GM12864 (cell line): ENCODE measurements around the gene SPRED1.

Source experiments
- DNase-seq: peaks from one replicate; pipeline ENCODE4 v3.0.0-alpha.2; 2011; ENCODE audit warnings: low read depth
- H3K4me3 ChIP-seq: 2 replicates; pipeline ENCODE4 v1.5.1; 2011; ENCODE audit warnings: mild to moderate bottlenecking, low read depth, low read length, control low read depth
- TF ChIP-seq, protein P1 (sequence below): IDR thresholded peaks from 2 replicates; pipeline ENCODE4 v1.5.1; 2011; ENCODE audit warnings: low read depth, mild to moderate bottlenecking, moderate library complexity, low read length, control low read depth, inconsistent platforms; ENCODE audit errors: missing control alignments

The SPRED1 gene

GRCh38 chr15:38217788-38218609 lies 34.6 kb upstream of the SPRED1 start:
- DNase-seq = no peak
- TF ChIP-seq, protein P1, sequence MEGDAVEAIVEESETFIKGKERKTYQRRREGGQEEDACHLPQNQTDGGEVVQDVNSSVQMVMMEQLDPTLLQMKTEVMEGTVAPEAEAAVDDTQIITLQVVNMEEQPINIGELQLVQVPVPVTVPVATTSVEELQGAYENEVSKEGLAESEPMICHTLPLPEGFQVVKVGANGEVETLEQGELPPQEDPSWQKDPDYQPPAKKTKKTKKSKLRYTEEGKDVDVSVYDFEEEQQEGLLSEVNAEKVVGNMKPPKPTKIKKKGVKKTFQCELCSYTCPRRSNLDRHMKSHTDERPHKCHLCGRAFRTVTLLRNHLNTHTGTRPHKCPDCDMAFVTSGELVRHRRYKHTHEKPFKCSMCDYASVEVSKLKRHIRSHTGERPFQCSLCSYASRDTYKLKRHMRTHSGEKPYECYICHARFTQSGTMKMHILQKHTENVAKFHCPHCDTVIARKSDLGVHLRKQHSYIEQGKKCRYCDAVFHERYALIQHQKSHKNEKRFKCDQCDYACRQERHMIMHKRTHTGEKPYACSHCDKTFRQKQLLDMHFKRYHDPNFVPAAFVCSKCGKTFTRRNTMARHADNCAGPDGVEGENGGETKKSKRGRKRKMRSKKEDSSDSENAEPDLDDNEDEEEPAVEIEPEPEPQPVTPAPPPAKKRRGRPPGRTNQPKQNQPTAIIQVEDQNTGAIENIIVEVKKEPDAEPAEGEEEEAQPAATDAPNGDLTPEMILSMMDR = no peak
- H3K4me3 ChIP-seq = no peak overlapping the region

DNA sequence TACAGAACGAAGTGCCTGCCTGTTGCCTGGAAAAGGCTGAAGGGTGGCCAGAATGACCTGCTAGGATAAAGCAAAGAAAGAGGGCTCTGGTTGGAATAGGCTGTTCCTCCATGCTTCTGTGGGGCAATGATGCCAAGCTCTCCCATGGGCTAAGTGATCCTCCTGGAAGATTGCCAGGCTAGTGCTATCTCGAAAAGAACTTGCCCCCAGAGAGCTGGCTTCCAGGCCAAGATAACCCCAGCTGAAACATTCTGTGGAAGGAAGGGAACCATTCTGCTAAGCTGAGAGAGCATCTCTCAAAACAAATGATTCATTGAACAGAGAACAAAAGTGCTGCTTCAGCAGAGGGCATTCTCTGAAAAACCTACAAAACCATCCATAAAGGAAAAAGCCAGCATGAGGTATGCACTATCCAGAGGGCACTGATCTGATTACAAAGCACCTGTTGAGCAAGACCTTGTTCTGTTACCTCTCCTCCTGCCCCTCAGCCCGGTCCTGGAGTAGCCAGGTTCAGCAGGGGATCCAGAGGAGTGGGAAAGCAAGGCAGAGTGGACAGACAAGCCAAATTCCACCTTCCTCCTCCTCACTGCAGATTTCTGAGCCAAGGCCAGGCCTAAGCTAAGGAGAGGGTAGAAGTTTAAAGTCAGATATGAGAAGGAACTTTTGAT lies 31.9 kb upstream of the SPRED1 start:
- DNase-seq = no peak
- H3K4me3 ChIP-seq = no peak overlapping the region
- TF ChIP-seq, protein P1 = no peak

GRCh38 chr15:38224486-38224885 lies 28.1 kb upstream of the SPRED1 start:
- no peak overlapping the region for H3K4me3 ChIP-seq

GRCh38 chr15:38225381-38225780 lies 27.3 kb upstream of the SPRED1 start:
- H3K4me3 ChIP-seq = no peak overlapping the region
- no peak for DNase-seq
- TF ChIP-seq, protein P1 = no peak

More at GRCh38 chr15:38224486-38224885, 28.1 kb upstream of the SPRED1 start:
- DNase-seq = no peak
- TF ChIP-seq, protein P1 = no peak

DNA sequence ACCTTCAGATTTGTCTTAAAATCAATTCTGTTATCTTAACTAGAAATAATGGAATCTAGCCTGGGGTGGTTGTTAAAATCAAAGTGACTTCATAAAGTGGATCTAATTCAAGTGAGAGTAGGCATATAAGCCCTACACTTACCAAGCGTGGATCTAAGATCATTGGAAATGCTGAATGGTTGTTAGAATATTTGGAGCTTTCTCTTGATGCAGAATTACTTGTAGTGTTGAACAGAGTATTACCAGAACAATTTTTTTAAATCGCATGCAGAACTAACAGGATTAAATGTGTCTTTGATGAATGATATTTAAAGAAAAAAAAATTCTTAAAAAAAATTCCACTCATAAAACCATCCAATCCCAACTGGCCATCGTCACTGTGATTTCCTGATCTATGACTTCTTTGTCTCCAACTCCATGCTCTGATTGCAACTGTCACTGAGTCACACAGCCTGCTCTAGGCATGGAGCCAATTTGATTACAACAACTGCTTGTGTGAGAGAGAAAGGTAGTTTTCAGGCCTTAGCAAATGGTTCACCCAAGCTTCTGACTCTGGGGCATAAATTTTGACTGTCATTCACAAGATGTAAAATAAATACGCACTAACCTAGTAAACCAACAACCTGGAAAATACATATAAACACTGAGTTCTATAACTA lies 25.9 kb upstream of the SPRED1 start:
- no peak overlapping the region for H3K4me3 ChIP-seq
- no peak for DNase-seq
- TF ChIP-seq, protein P1 = no peak

DNA sequence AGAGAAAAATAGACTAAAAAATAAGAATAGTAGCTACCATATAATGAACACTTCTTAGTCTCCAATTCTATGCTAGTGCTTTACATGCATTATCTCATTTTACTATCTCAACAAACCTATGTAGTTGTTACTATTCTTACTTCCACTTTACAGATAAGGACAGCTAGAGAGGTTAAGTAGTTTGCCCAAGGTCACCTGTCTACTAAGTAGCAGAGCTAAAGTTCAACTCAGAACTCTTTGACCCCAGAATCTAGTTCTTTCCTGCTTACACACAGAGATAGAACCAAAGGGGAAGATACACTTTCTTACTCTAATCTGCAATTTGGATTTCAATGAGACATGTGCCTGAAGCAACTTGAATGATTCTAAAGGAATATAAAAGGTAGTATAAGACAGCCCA lies 24.7 kb upstream of the SPRED1 start:
- DNase-seq = no peak
- no peak overlapping the region for H3K4me3 ChIP-seq

More for the DNA sequence above, 24.7 kb upstream of the SPRED1 start:
- TF ChIP-seq, protein P1 = no peak
